Cerebellar cortex (tissue), 1 donor: ENCODE results near the gene RPL10.
"Not testable (repeated sequence)": the region's sequence is repeated elsewhere in the genome, so short reads cannot be mapped to it uniquely, and the experiment has no call there.

Source experiments
- DNase-seq: peaks from one replicate; pipeline ENCODE4 v3.0.0-alpha.2; 2015; ENCODE audit warnings: low spot score

The RPL10 gene

GRCh38 chrX:154378059-154378798 lies 19.9 kb upstream of the RPL10 start:
- DNase-seq: no peak

GRCh38 chrX:154378799-154379568 lies 19.2 kb upstream of the RPL10 start, which contains the start of gene EMD:
Gene EMD (plus strand): TSS chrX:154379295. CDS start chrX:154379485, 190 bp downstream.
- peak; percentile 96 for DNase-seq

- no peak for DNase-seq
Observed at GRCh38 chrX:154379569-154379951, 18.6 kb upstream of the RPL10 start.

GRCh38 chrX:154380153-154380552 lies 18.0 kb upstream of the RPL10 start:
- no peak for DNase-seq

GRCh38 chrX:154380787-154381186 lies 17.4 kb upstream of the RPL10 start:
- DNase-seq: no peak

GRCh38 chrX:154381271-154381670 lies 16.9 kb upstream of the RPL10 start:
- DNase-seq: no peak

- no peak for DNase-seq
Observed at GRCh38 chrX:154382483-154383069, 15.6 kb upstream of the RPL10 start.

- DNase-seq: no peak
Observed at GRCh38 chrX:154383359-154384283, 14.6 kb upstream of the RPL10 start.

- DNase-seq: no peak
Observed at GRCh38 chrX:154384284-154384892, 13.8 kb upstream of the RPL10 start.

GRCh38 chrX:154388094-154388493 lies 10.1 kb upstream of the RPL10 start:
- DNase-seq: not testable (repeated sequence)

GRCh38 chrX:154388649-154389048 lies 9.5 kb upstream of the RPL10 start:
- DNase-seq: not testable (repeated sequence)

- DNase-seq: not testable (repeated sequence)
Observed at GRCh38 chrX:154389812-154390747, 8.1 kb upstream of the RPL10 start.

- not testable (repeated sequence) for DNase-seq
Observed at GRCh38 chrX:154396363-154396762, 1.8 kb upstream of the RPL10 start.

GRCh38 chrX:154396973-154397887 lies 947 bp upstream of the RPL10 start:
- DNase-seq: no peak

GRCh38 chrX:154398668-154399526 lies 720 bp downstream of the RPL10 start:
- peak; percentile 82 for DNase-seq

GRCh38 chrX:154399527-154400368 lies 1.6 kb downstream of the RPL10 start:
- no peak for DNase-seq

GRCh38 chrX:154400369-154400817 lies 2.2 kb downstream of the RPL10 start:
- DNase-seq: not testable (repeated sequence)
